IMR-90 (cell line): ENCODE results near the gene SLX4IP. TPM values are rescaled to one million over a fixed set of nuclear protein-coding genes. Genes with fewer than 3 reads are reported as not detected.

ENCODE experiments used
- ATAC-seq: fragments of 200-7000 bp; cut with Tn5 transposase; 2 replicates; pipeline ENCODE4 v1.9.1; 2020; ENCODE audit warnings: low read depth, mild to moderate bottlenecking, moderate library complexity
- BruUV-seq: library from RNA; stranded (reverse); fragments of 400-500 nt; replicated peaks from 2 replicates; lab custom pipeline; 2021; lab: Mats Ljungman, UMichigan
- CTCF ChIA-PET: fragments of 300-600 bp; formaldehyde crosslinking; extraction: SDS; loops from one replicate; lab custom pipeline; 2021; ENCODE audit warnings: antibody characterized with exemption; lab: Yijun Ruan, JAX
- POLR2A ChIA-PET: fragments of 300-600 bp; sonication (Branson Sonifier 250); formaldehyde crosslinking; loops from one replicate; lab custom pipeline; 2022; ENCODE audit warnings: antibody characterized with exemption; ENCODE audit not compliant: unreplicated experiment; lab: Charles Lee
- DNase-seq: peaks from one replicate; pipeline ENCODE4 v3.0.0; 2013
- H2AFZ ChIP-seq: replicated peaks from 2 replicates; pipeline ENCODE3; 2013; ENCODE audit warnings: low read length, mild to moderate bottlenecking; ENCODE audit not compliant: poor library complexity
- H2AK5ac ChIP-seq: 2 replicates; pipeline ENCODE4 v1.6.1; 2013; ENCODE audit warnings: low read depth, low read length, inconsistent platforms
- H2AK9ac ChIP-seq: replicated peaks from 2 replicates; pipeline ENCODE3; 2013; ENCODE audit warnings: mild to moderate bottlenecking, low read depth, low read length, moderate library complexity; ENCODE audit not compliant: poor library complexity
- H2BK120ac ChIP-seq: 2 replicates; pipeline ENCODE4 v1.6.1; 2013; ENCODE audit warnings: low read depth, low read length, inconsistent platforms
- H2BK15ac ChIP-seq: 3 replicates; pipeline ENCODE4 v1.6.1; 2013; ENCODE audit warnings: low read depth, low read length, inconsistent platforms
- H2BK20ac ChIP-seq: 2 replicates; pipeline ENCODE4 v1.6.1; 2013; ENCODE audit warnings: low read depth, mild to moderate bottlenecking, inconsistent platforms, low read length, moderate library complexity
- H2BK5ac ChIP-seq: 2 replicates; pipeline ENCODE4 v1.6.1; 2013; ENCODE audit warnings: mild to moderate bottlenecking, low read depth, low read length, inconsistent platforms; ENCODE audit not compliant: poor library complexity, severe bottlenecking
- H3K14ac ChIP-seq: replicated peaks from 2 replicates; pipeline ENCODE4 v1.6.1; 2013; ENCODE audit warnings: low read depth, low read length, inconsistent platforms
- H3K18ac ChIP-seq: 2 replicates; pipeline ENCODE4 v1.6.1; 2013; ENCODE audit warnings: low read depth, low read length, control low read depth
- H3K23ac ChIP-seq: 2 replicates; pipeline ENCODE4 v1.6.1; 2013; ENCODE audit warnings: low read depth, low read length, inconsistent platforms
- H3K27ac ChIP-seq: 2 replicates; pipeline ENCODE4 v1.5.1; 2013; ENCODE audit warnings: mild to moderate bottlenecking, control low read depth, low read length; ENCODE audit not compliant: insufficient read depth
- H3K27me3 ChIP-seq: 2 replicates; pipeline ENCODE4 v1.6.1; 2013; ENCODE audit warnings: low read length; ENCODE audit not compliant: control insufficient read depth, insufficient read depth
- H3K36me3 ChIP-seq: 2 replicates; pipeline ENCODE4 v1.6.1; 2013; ENCODE audit warnings: low read length, mixed read lengths; ENCODE audit not compliant: control insufficient read depth, insufficient read depth
- H3K4ac ChIP-seq: 2 replicates; pipeline ENCODE4 v1.6.1; 2013; ENCODE audit warnings: low read depth, low read length, inconsistent platforms
- H3K4me1 ChIP-seq: 2 replicates; pipeline ENCODE4 v1.6.1; 2013; ENCODE audit warnings: low read length, mixed read lengths; ENCODE audit not compliant: control insufficient read depth, insufficient read depth
- H3K4me2 ChIP-seq: 2 replicates; pipeline ENCODE4 v1.6.1; 2013; ENCODE audit warnings: low read depth, mild to moderate bottlenecking, control low read depth, low read length, moderate library complexity
- H3K4me3 ChIP-seq: 2 replicates; pipeline ENCODE4 v1.5.1; 2013; ENCODE audit warnings: low read depth, mild to moderate bottlenecking, control low read depth, low read length, moderate library complexity; ENCODE audit not compliant: insufficient read depth
- H3K56ac ChIP-seq: 2 replicates; pipeline ENCODE4 v1.6.1; 2013; ENCODE audit warnings: low read length, inconsistent platforms; ENCODE audit not compliant: insufficient read depth; ENCODE audit errors: extremely low read depth
- H3K79me1 ChIP-seq, 2 experiments: 2 replicates each; pipeline ENCODE4 v1.6.1; 2013; ENCODE audit warnings: low read length in 2 of 2, inconsistent platforms in 1 of 2, low read depth in 1 of 2
- H3K9ac ChIP-seq: 2 replicates; pipeline ENCODE4 v1.6.1; 2013; ENCODE audit warnings: low read depth, low read length, control low read depth
- H3K9me1 ChIP-seq: 2 replicates; pipeline ENCODE4 v1.6.1; 2013; ENCODE audit warnings: low read length, inconsistent platforms; ENCODE audit not compliant: insufficient read depth
- H3K9me3 ChIP-seq: 2 replicates; pipeline ENCODE4 v1.6.1; 2013; ENCODE audit warnings: low read length; ENCODE audit not compliant: control insufficient read depth, insufficient read depth
- H4K20me1 ChIP-seq: 2 replicates; pipeline ENCODE4 v1.6.1; 2013; ENCODE audit warnings: low read length, inconsistent platforms; ENCODE audit not compliant: insufficient read depth
- H4K5ac ChIP-seq: 2 replicates; pipeline ENCODE4 v1.6.1; 2013; ENCODE audit warnings: mild to moderate bottlenecking, low read depth, low read length, control low read depth
- H4K8ac ChIP-seq, 2 experiments: 2 replicates each; pipeline ENCODE4 v1.6.1; 2013; ENCODE audit warnings: low read depth in 2 of 2, low read length in 2 of 2, control low read depth in 1 of 2, inconsistent platforms in 1 of 2
- H4K91ac ChIP-seq: 2 replicates; pipeline ENCODE4 v1.6.1; 2013; ENCODE audit warnings: low read depth, low read length, inconsistent platforms; ENCODE audit not compliant: insufficient read depth
- CEBPB ChIP-seq: IDR thresholded peaks from 2 replicates; pipeline ENCODE4 v1.6.1; 2012; ENCODE audit warnings: low read depth, low read length, improper control_type of control experiment
- CHD1 ChIP-seq: IDR thresholded peaks from 2 replicates; pipeline ENCODE4 v1.6.1; 2012; ENCODE audit warnings: low read depth, low read length, improper control_type of control experiment
- FOS ChIP-seq: fragments of 150-350 bp; IDR thresholded peaks from 2 replicates; pipeline ENCODE4 v1.6.1; 2016; ENCODE audit warnings: low read depth, low read length
- MAFK ChIP-seq: IDR thresholded peaks from 2 replicates; pipeline ENCODE4 v1.6.1; 2012; ENCODE audit warnings: low read depth, low read length, improper control_type of control experiment
- MAZ ChIP-seq: IDR thresholded peaks from 2 replicates; pipeline ENCODE4 v1.6.1; 2012; ENCODE audit warnings: low read depth, mild to moderate bottlenecking, low read length, improper control_type of control experiment, moderate library complexity, borderline replicate concordance
- MXI1 ChIP-seq: IDR thresholded peaks from 2 replicates; pipeline ENCODE4 v1.6.1; 2012; ENCODE audit warnings: low read depth, mild to moderate bottlenecking, low read length, moderate library complexity, borderline replicate concordance
- NFE2L2 ChIP-seq: fragments of 150-350 bp; IDR thresholded peaks from 2 replicates; pipeline ENCODE4 v1.6.1; 2016; ENCODE audit warnings: low read depth, mild to moderate bottlenecking, low read length
- RAD21 ChIP-seq: IDR thresholded peaks from 2 replicates; pipeline ENCODE4 v1.6.1; 2012; ENCODE audit warnings: low read length, improper control_type of control experiment
- RCOR1 ChIP-seq: IDR thresholded peaks from 2 replicates; pipeline ENCODE4 v1.6.1; 2012; ENCODE audit warnings: mild to moderate bottlenecking, low read length, improper control_type of control experiment; ENCODE audit not compliant: insufficient replicate concordance
- RFX5 ChIP-seq: IDR thresholded peaks from 2 replicates; pipeline ENCODE4 v1.8.0; 2012; ENCODE audit warnings: low read depth, mild to moderate bottlenecking, low read length, moderate library complexity
- SMC3 ChIP-seq: fragments of 150-350 bp; IDR thresholded peaks from 2 replicates; pipeline ENCODE4 v1.6.1; 2016; ENCODE audit warnings: low read depth, mild to moderate bottlenecking, antibody characterized with exemption, low read length, moderate library complexity
- dilution Hi-C: fragments of 300-500 bp; cut with HindIII; formaldehyde crosslinking; loops from one replicate; pipeline ENCODE4 v1.14.3; 2018; ENCODE audit warnings: low sequenced_read_pairs; ENCODE audit not compliant: unreplicated experiment
- in situ Hi-C: fragments of 300-500 bp; cut with MboI; formaldehyde crosslinking; loops from 3 replicates; pipeline ENCODE4 v1.14.3; 2019; ENCODE audit warnings: low sequenced_read_pairs, inconsistent platforms, mixed read lengths
- intact Hi-C: fragments of 100-400 bp; cut with micrococcal nuclease; formaldehyde crosslinking; loops from 2 replicates; pipeline ENCODE4 v1.10.0; 2022
- polyA plus RNA-seq, 3 experiments: library from polyadenylated mRNA; depleted of rRNA; stranded (reverse); fragments of >200 nt; gene quantifications; 2 replicates each; pipeline ENCODE4 v1.2.3, GENCODE V29; 2012; ENCODE audit warnings: low replicate concordance in 1 of 3
- total RNA-seq: library from RNA; depleted of rRNA; stranded (reverse); fragments of >200 nt; gene quantifications from 2 replicates; pipeline ENCODE4 v1.2.3, GENCODE V29; 2012
- TF ChIP-seq, protein P1 (sequence below): fragments of 150-350 bp; IDR thresholded peaks from 2 replicates; pipeline ENCODE4 v1.6.1; 2017; ENCODE audit warnings: mild to moderate bottlenecking, antibody characterized with exemption, low read length, low read depth

Gene SLX4IP
- total and polyA plus RNA-seq, 2 of the 4 experiments (the other 2 are of a cell fraction) = 1.3 to 5.9 TPM

DNA sequence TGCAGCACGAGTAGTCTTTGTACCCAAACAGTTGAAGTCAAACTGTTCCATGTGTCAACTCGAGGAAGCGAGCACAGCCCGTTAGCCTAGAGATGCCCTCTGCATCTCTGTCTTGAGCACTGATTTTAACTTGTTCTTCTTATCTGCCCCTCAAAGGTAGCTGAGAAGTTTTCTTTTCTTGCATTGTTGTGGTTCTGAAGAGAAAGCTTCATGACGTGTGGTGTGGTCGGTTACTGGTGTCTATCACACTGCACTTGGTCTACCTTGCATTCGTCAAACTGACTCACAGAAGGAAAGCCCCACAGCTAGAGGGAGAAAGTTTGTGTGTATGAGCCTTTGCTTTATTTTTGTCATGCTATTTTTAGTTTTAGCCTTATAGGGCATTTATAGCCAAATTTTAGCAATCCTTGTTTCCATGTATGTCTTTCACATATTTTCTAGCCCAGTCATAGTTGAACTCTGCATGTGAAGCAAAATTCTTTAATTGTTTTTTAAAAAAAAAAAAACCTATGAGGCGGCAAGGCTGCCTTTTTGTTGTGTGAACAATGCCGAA is 123.6 kb downstream of the SLX4IP start (continued):
- TF ChIP-seq FOS (peak; percentile 75), RCOR1 (no peak)

DNA sequence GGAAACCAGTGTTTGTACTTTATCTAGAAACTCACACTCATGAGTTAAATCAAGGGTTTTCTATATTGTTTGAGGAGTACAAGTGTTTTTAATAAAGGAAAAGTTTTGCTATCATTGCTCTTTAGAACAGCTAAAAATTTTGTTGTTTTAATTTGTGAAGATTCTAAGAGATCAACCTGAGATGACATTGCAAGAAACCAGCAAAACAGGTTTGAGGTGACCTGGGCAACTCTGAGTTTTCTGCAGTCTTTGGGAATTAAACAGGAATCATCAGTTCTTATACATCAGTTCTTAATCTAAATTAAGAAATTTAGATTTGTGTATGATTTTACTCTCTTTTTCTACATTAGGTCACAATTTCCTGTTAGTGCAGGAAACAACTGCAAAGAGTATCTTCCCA is 124.2 kb downstream of the SLX4IP start:
- Histone ChIP-seq H3K23ac (peak overlapping the region; percentile 46; the same call in 1 of the 2 replicates), H4K8ac (peak overlapping the region; percentile 41 to 73), H2BK5ac (peak overlapping the region; percentile 69), H2AK9ac (no peak overlapping the region), H3K9ac (no peak overlapping the region; the same call in 1 of the 2 replicates), H3K79me1 (peaks cover 4 to 9% of the 10 kb centered on the region in 2 experiments; a peak in 2 of 4 replicates), H3K36me3 (no peaks in the 10 kb centered on the region), H2BK20ac (peak overlapping the region; percentile 65; the same call in 1 of the 2 replicates), H3K4me3 (no peak overlapping the region), H3K56ac (peak overlapping the region; percentile 54; the same call in 1 of the 2 replicates), H3K4me2 (peak overlapping the region; percentile 32; the same call in 1 of the 2 replicates), H3K27ac (peak overlapping the region; percentile 31; the same call in 1 of the 2 replicates), H2BK15ac (no peak overlapping the region; the same call in 2 of the 3 replicates), H4K91ac (peak overlapping the region; percentile 70; the same call in 1 of the 2 replicates), H3K9me3 (no peaks in the 10 kb centered on the region), H2AFZ (no peak overlapping the region), H3K9me1 (peaks cover 3% of the 10 kb centered on the region), H3K27me3 (no peaks in the 10 kb centered on the region), H3K14ac (peak overlapping the region; percentile 84; the same call in 1 of the 2 replicates), H2AK5ac (no peak overlapping the region), H3K18ac (peak overlapping the region; percentile 54; the same call in 1 of the 2 replicates), H4K20me1 (no peaks in the 10 kb centered on the region; the same call in 1 of the 2 replicates), H4K5ac (no peak overlapping the region), H3K4me1 (peaks cover 15% of the 10 kb centered on the region), H3K4ac (peak overlapping the region; percentile 64; the same call in 1 of the 2 replicates), H2BK120ac (peak overlapping the region; percentile 96)
- DNase-seq (no peak), ATAC-seq (no peak)
- dilution Hi-C loops (no loop called here), intact Hi-C loops (loop anchor here (2.0 to 10.0 kb wide), 8 partner anchors 46 to 796 kb away; no protein-coding TSS in a partner anchor), in situ Hi-C loops (no loop called here)
- ChIA-PET CTCF (interaction anchor here (0.7 kb wide), 1 partner anchor 483 kb away, joined by 3 read pairs; no protein-coding TSS in a partner anchor), POLR2A (interaction anchor here (0.6 to 1.1 kb wide), 2 partner anchors 112 to 619 kb away, joined by 3 read pairs; no protein-coding TSS in a partner anchor)
- no TSS peak for BruUV-seq
- TF ChIP-seq, protein P1, sequence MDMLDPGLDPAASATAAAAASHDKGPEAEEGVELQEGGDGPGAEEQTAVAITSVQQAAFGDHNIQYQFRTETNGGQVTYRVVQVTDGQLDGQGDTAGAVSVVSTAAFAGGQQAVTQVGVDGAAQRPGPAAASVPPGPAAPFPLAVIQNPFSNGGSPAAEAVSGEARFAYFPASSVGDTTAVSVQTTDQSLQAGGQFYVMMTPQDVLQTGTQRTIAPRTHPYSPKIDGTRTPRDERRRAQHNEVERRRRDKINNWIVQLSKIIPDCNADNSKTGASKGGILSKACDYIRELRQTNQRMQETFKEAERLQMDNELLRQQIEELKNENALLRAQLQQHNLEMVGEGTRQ = no peak
- TF ChIP-seq MAZ (no peak), MXI1 (no peak), RAD21 (no peak), NFE2L2 (no peak), CEBPB (no peak), CHD1 (no peak), RFX5 (no peak), SMC3 (no peak), MAFK (no peak)
